AG09319 (cell line): ENCODE data around the gene MGA.

Source experiments
- DNase-seq: peaks from one replicate; pipeline ENCODE4 v3.0.0-alpha.2; 2010; ENCODE audit warnings: low read depth; ENCODE audit errors: extremely low read depth
- CTCF ChIP-seq: IDR thresholded peaks from 2 replicates; pipeline ENCODE4 v1.5.1; 2011; ENCODE audit warnings: low read depth, mild to moderate bottlenecking, inconsistent platforms, low read length, moderate library complexity

Gene MGA

GRCh38 chr15:41813426-41813825 is 153.2 kb downstream of the MGA start:
- DNase-seq = no peak
- no peak for TF ChIP-seq CTCF

DNA sequence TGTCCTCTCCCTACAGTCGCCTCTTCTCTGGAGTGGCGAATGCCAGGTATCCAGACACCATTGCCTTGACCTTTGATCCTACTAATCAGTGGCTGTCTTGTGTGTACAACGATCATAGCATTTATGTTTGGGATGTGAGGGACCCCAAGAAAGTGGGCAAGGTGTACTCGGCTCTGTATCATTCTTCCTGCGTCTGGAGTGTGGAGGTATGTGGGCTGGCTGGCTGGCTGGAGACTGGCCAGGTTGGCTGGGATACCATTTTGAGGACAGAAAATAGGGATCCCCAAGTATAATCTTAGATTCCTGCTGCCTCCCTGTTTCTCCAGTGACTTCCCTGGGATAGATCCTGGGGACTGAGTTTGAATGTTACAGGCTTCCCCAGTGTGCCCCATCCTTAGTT is 154.3 kb downstream of the MGA start:
- TF ChIP-seq CTCF = no peak
- DNase-seq = no peak

DNA sequence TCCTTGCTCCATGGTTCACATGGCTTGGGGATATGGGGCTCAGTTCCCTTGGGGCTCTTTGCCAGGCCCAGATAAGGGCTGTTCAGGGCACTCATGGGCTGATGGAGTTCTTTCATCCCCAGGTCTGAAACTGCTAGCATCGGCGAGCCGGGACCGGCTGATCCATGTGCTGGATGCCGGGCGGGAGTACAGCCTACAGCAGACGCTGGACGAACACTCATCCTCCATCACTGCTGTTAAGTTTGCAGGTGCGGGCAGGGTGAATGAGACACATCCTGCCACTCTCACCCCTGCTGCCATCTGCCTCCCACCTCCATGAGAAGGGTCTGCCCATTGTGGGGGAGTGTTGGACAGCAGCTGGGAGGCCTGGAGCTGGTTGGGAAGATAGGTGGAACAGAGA is 156.6 kb downstream of the MGA start:
- DNase-seq = no peak
- TF ChIP-seq CTCF = no peak

- no peak for TF ChIP-seq CTCF
- no peak for DNase-seq
Observed at GRCh38 chr15:41817327-41817726, 157.1 kb downstream of the MGA start.

DNA sequence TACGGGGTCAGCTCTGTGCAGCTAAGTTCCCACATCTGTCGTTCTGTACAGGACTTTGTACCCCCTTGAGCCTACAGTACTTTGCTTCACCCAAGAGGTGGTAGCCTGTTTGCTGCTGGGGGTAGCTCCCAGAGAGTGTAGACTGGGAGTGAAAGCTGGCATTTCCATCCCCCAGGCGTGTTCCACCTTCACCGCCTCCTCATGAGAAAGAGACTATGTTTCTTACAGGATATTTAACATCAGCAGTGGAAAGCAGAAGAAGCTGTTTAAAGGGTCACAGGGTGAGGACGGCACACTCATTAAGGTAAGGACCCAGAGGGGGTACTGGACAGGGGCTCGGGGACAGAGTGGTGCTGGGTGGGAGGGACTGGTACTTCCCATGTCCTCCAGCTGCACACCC is 157.6 kb downstream of the MGA start:
- no peak for TF ChIP-seq CTCF
- no peak for DNase-seq

DNA sequence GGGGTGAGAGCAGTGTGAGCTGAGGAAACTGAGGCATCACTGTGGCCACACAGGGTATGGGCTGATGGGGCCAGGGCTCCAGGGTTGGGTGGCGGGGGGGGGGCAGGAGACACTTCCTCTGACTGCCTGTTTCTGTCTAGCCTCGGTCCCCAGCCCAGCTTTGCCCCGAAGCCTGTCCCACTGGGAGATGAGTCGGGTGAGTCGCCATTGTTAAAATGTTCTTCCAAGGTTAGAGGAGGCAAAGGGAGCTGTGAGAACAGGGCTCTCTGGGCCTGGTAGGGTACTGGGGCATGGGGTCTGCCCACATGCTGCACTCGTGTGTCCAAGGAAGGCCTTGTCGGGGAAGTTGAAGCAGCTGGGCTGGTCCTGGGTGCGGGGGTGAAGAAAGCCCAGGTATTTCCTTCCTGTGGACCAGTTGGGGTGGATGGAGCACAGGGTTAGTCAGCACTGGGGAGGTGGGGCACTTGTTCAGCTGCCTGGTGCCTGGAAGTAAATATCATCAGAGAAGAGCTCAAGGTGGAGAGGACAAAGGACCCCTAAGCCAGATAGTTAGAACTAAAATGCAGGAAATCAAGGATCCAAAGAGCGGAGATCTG is 159.3 kb downstream of the MGA start:
- DNase-seq = no peak
- no peak for TF ChIP-seq CTCF

GRCh38 chr15:41820791-41821423 is 160.7 kb downstream of the MGA start:
- DNase-seq = no peak

More at GRCh38 chr15:41820791-41821423, 160.7 kb downstream of the MGA start:
- TF ChIP-seq CTCF = no peak
